Embryonic facial prominence (tissue), 1 donor: ENCODE results near the gene ACAD11.

Experiments used
- DNase-seq: peaks from one replicate; pipeline ENCODE4 v3.0.0-alpha.2; 2016; ENCODE audit errors: extremely low spot score

The ACAD11 gene

DNA sequence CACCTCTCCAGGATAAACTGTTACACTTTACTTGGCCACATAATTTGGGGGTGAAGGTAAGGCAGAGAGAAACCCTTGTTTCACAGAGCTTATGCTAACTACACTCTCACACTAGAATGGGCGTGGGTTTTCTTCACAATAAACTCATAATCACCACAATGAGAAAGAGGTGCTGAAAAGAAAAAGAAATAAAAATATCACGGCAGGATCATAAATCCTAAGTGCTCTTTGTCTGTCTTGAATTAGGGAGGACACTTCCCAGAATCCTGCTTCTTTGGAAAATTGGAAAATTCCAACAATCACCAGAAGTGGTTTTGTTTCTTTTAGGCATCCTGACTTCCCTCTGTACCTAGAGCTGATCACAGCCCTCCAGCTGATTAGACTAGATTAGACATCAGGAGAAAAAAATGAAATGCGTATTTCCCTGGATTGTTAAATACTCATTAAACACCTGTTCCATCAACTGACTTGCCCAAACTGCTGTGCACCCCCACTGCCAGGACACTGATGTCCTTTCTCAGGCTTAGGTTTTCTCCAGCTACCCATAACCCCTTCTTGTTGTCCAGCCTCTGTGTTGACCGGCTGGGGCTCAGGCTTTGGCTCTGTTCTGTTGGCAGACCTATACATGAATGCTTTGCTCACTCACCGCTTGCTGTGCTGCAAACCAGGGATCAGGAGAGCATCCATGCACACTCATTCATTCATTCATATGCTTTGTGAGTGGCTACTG, 104.1 kb downstream of the ACAD11 start:
- no peak for DNase-seq

DNA sequence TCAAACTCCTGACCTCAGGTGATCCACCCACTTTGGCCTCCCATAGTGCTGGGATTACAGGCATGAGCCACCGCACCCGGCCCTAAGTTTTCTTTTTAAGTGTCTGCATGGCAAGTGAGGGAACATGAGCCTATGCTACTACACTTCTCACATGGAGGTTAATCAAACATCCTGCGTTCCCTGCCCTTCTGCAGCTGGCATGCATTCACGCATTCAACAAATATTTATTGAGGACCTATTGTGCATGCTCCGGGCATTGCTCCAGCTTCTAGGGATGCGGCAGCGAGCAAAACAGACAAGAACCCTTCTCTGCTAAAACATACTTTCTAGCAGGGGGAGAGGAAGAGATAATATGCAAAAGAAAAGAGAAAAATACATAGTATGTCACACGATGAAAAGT, 105.2 kb downstream of the ACAD11 start:
- DNase-seq = no peak

DNA sequence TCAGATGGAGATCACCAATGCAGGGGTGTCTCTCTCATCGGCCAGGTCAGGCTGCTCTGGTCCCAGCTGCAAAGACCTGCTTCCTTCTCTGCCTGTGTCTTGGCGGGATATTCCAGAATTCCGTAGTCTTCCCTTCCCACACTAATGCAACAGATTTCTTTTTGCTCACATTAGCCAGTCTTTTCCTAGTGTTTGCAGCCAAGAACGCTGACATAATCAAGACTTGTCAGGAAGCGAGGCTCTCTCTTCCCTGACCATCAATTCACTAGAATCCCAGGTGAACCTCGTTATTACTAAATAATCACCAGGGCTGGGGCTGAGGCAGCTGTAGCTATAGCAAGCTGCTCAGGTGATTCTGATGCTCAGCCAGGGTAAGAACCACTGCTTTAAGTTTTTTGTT, 105.8 kb downstream of the ACAD11 start:
- no peak for DNase-seq

DNA sequence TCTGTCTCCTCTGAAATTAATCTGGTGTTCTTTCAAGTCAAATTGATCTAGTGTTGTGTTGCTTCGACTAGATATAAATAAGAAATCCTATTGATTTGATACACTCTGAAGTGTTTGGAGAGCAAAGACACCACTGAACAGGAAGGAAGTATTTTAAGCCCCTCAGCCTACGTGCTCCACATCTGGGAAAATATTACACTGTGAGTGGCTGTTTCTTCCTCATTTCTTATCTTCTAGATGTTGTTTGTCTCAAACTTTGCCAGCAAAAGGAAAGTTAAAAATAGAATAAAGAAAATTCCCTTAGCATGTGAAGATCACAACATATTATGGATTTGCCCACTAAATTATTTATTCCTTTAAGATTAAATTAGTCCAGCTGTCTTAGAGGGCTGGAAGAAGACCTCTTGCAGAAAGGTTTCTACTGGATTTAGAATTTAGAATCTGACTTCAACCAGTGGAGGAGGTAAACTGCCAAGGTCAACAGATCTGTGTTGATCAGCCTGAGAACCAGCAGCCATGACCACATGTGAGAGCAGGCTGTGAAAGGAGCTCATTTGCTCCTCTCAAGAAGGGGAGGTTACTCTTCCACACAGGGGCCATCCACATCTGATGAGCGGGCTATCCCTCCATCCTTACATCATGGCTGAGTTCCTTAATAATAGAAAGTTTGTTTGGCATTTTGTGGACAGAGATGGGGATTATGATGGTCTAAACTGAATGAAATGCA, 108.9 kb downstream of the ACAD11 start:
- no peak for DNase-seq

DNA sequence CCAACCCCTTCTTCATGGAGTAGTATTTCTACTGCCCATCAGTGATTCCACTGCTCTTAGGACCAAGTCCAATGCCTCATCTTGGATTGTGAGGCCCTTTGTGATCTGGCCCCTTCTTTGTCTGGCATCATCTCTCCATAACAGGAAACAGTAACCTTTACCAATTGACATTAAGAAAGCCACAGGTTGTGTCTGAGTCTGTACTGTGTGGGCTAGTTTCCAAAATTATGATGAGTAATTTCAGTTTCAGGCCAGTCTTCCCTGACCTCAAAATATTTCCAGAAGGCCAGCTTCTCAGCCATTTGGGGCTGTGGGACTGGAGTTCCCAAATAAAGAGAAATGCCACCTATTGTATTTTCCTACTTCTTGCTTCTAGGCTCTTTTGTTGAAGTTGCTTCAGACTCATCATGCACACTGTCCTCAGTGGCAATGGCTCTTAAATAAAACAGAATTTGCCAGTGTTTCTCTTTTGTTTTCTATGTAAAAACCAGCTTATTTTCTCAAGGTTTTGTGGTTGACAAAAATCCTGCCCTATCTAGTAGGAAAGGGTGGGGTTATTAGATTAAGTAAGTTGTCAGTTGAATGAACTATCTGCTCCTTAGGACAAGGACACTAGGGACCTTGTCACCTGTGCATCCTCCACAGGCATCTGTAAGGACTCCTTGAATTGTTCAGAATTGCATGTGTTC, 109.6 kb downstream of the ACAD11 start:
- DNase-seq = no peak

DNA sequence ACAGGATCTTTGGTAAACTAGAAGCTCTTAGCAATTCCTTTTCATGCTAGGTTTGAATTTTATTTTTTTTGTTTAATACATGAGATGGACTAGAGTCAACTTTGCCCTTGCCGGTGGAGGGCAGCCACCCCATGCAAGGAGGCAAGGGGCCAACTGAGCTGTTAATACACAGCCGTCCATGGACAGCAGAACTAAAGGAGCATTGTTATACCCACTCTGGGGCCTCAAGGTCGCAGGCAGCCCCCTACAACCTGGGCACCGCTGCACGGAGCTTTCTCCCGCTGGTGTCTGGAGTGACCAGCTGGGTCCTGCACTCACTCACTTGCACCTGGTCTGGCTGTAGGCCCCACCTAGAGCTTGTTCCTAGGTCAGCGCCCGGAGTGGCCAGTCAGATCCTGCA, 110.4 kb downstream of the ACAD11 start:
- DNase-seq = no peak

DNA sequence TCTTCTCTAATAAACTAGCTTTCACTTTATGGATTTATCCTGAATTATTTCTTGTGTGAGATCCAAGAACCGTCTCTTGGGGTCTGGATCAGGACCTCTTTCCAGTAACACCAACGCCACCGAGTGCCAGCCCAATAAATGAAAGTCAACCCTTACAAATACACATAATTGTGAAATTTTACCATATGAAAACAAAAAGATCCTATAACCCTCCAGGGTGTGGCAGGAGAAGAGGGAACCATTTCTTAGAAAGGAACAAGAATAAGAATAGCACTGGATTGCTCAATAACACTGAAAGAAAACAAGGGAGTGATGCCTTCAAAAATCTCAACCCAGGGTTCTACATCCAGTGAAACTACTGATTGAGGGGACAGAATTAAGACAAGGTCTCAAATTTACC, 114.1 kb downstream of the ACAD11 start:
- DNase-seq = no peak

DNA sequence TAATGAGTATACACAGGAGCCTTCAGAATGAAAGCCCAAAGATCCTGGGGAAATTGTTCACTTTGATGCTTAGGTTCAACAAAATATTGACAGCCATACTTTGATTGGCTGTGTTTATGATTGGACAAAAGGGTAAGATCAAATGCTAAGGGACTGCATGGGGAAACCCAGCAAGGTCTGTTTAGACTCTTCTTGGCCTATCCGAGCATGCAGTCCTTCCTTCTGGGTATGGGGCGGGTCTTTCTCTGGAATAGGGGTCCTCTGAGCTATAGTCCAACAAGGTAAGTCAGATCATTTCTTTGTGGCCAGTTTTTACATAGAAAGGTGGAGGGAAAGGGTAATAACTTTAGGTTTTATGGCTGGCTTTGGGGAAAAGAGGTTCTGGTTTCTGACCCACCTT, 115.5 kb downstream of the ACAD11 start:
- DNase-seq = no peak

DNA sequence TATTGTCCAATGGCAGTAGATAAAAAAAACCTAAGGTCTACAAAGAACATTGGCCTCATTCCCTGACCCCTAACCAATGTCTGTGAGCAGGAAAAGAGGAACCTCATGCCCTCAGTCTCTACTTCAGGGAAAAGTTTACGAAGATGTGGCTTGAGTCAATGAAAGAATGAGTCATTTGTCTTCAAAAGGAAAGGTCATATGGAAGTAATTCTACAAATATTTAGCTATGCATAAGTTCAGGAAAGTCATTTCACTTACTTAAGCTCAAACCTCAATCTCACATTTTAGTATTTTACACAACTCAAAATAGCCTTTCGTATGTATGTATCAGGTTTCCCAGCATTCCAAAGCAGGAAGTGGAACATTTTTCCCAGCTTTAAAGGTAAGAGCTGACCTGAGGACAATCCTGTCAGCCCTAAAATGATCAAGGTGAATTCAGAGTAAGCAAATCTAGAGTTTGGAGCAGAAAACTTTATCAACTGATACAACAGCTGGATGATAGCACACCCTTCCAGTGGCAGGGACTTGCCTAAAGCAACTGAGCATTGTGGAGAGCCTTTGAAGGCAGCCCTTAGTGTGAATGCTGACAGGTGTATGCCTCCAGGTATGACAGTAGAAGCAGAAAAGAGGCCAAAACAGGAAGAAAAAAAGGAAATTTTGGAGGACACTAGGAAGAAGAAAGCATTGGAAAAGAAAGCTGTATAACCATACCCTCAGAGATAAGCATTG, 116.4 kb downstream of the ACAD11 start:
- DNase-seq = peak; percentile 71

DNA sequence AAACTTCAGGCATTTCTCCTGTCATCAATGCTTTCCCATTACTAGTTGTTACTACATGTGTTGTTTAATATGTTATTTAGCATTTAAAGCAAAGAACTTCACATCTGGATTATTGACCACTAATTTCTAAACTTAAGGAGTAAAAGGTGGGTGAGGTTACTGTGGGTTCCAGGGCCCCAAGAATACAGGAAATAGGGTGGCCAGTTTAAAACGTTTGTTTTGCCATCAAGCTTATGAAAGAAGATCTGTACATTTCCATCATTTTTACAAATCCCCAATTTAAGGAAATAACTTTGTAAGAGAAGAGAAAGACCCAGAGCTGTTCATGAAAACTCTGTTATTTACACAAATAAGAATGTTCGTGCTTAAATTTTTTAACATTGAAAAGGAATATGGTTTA, 117.0 kb downstream of the ACAD11 start:
- DNase-seq = no peak

DNA sequence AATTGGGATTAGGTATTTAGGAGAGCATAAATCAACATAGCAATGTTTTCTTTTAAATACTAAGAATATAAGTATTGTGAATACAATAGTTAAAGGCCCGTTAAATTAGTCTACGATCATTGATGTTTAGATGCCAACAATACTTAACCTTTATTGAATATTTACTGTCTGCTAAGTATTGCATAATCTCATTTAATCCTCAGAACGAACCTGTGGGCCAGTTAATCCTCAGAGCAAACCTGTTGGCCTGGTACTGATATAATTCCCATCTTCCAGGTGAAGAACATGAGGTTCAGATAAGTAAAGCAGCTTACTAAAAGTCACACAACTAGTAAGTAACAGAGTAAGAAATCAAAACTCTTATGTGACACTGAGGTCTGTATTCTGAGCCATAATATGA, 119.9 kb downstream of the ACAD11 start:
- no peak for DNase-seq

DNA sequence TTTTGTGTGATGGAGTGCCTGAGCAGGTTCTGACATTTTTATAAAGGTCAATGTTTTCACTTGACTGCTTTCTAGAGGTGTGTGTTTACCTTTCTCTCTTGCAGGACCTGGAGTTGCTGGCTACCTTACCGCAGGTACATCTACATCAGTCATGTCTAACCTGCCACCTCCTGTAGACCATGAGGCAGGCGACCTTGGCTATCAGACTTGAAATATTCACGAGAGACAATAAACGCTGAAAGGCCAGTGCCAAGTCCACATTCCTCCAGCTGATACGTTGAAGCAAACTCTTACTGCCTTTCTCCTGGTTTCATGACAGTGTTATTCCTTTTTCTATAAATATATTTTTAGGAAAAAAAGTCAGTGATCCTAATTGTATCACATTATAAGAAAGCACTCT, 121.5 kb downstream of the ACAD11 start:
- no peak for DNase-seq

DNA sequence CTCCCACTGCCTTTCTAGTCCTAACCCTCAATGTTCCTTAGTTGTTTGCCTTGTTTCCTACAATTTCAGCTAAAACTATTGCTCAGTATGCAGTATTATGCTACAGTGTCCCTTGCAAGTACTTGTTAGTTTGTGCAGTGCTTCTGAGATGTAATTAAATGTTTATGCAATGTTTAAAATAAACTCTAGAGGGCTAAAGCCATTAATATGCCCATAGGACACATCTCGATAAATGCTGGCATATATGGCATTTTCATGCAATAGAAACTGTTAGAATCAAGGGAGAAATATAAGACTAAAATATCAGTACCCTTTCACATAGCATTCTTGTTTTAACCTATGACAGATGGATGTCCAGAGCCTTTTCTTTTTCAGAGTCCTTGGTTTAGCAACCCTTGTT, 122.3 kb downstream of the ACAD11 start:
- no peak for DNase-seq

DNA sequence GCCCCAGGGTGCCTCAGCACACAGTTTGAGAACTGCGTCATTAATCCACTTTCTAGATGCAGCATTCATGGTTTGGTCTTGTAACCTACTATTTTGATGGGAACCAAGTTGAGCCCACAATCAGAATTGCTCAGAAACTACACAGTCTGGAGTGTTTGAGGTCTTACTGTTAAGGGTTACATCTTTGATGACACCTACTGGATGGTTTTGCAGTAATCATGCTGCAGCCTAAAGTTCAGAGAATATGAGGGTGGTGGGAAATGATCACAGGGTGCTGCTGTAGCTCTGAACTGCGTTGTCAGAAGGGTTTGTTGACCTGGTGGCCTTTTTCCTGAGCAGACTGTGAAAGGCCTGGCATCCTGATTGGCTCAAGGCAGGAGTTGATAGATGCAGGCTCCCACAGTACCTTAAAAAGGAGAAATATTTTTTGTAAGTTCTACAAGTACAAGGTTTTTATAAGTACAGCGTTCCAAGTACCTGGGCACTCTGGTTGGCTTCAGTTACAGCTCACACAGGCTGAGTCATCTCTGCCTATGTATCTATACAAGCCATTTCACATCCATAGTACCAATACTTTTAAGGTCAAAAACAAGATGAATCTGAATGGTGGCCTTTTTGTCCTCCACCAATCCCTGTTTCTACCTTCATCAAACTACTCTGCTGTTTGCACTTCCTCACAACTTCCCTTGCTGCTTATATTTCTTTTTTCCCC, 123.0 kb downstream of the ACAD11 start:
- DNase-seq = no peak

DNA sequence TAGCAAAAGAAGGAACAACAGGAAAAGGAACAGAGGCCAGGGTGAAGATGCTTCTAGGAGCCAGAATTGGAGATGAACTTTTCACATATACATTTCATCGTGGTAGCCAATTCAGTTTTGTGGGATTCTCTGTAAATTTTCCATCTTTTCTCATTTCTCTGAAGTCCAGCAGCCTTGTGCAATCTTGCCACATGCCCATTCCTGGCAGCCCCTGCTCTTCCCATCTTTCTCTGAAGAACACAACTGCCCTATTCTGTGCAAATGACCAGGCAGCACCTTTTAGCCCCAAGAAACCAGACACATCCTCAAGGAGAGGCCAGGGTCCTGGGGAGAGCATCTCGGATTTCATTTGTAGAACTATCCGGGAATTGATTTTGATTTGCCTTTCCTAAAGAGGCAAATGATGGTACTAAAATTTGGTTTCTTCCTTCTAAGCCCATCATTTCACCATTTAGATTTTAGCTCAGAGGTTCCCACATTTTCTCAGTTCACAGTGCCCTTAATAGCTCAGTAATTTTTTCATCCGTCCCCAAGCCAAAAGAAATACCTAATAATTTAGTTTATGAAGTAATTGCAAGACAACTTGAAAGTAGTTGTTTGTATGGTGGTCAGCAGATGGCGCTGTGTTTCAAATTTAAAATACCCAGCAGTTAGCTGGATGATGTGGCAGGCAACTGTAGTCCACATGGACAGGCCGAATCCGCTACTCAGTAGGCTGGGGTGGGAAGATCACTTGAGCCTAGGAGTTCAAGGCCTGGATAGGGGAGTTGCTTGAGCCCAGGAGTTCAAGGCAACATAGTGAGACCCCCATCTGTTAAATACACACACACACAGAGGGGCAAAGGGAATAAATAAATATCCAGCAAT, 123.8 kb downstream of the ACAD11 start:
- peak; percentile 23 for DNase-seq

DNA sequence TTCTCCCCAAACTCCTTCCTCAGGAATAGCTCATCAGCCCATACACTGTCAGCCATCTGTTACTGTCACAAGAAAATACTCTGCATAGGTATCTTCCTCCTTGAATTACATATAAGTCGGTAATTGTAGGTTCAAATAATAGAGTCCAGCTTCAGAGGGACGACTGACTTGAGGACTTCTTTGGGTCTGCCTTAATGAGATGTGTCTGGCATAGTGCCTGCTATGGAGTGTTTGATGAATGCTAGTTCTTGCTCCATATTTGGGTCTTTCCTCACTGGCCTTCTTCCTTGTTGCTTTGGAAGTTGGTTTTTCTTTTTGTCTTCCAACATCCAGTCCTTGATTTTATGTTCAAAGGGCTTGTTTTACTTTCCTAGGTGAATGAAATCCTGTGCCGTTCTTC, 129.0 kb downstream of the ACAD11 start:
- no peak for DNase-seq

DNA sequence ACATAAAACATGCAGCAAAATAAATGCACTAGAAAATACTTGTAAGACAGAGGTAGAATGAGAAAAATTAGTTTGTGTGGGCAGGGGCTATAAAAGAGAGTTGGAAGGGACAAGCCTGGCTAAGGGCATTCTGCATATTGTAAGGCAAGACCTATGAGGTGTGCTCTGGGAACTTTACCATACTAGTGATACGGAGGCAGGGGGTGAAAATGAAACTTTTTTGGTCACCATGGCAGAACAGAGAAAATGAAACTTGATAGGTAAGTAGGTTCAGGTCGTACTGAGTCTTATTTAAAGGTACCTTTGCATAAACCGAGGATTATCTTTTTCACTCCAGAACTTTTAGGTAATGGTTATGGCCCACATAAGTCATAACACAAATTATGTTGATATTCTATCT, 137.3 kb downstream of the ACAD11 start:
- no peak for DNase-seq

DNA sequence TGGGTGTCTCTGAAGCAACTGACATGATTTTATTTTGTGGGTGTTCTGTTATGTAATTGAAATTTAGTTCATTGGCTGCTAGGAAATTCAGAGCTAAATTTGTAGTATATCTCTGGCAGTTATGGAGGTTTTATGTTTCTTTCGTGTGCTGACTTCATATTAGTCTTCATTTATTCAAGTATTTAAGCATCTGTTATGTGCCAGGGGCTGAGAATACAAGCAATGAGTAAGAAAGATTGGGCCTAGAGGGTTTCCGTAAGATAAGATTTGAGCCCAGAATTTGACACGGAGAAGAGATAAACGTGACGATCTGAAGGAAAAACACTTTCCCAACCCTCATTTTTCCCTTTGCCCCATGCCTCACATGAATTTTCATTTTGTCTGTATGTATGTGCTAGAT, 137.7 kb downstream of the ACAD11 start:
- no peak for DNase-seq

DNA sequence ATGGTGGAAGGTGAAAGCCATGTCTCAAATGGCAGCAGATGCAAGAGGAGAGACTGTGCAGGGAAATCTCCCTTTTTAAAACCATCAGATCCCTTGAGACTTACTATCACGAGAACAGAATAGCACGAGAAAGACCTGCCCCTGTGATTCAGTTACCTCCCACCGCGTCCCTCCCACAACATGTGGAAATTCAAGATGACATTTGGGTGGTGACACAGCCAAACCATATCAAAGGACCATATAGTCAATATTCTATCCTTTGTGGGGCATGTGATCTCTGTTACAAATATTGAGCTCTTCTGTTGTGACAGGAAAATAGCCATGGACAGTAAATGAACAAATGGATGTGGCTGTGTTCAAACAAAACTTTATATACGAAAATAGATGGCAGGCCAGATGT, 139.7 kb downstream of the ACAD11 start:
- no peak for DNase-seq

DNA sequence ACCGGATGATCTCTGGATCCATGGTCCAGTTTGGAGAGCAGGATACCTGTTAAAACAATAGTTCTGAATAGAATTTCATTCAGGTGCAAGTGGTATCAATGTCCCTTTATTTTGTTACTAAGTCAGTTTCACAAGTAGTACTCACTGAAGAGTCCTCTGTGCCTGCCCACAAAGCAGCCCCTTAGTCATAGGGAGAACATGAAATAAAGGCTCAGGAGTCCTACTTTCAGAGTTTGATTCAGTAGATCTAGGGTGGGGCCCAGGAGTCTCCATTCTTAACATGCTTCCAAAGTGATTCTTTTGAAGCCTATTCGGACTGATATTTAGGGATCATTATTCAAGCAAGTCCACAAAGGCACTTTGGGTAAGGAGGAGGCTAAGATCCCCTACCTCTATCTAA, 142.3 kb downstream of the ACAD11 start:
- DNase-seq = no peak

DNA sequence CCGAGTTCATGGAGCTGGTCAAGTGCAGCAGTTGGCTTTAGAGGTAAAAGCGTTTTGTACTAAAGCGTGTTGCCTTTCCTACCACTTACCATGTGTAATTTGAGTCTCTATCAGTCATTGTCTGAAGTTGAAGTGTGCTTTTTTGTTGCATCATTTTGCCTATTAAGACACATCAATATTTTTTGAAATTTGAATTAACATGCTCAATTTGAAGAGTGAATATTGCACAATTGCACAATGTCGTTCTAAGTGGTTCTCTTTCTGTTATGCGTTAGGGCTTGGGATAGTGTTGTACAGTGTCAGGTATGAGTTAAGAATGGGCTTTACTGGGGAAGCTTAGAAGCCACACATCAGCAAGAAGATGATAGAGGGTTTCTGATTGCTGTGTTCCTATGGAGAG, 146.6 kb downstream of the ACAD11 start:
- no peak for DNase-seq
